MM.1S (cell line): ENCODE data around the gene NOSIP.

Experiments used
- DNase-seq: peaks from one replicate; pipeline ENCODE4 v3.0.0-alpha.2; 2015
- H2AFZ ChIP-seq: fragments of 300-600 bp; sonication (generic); 2 replicates; pipeline ENCODE4 v1.6.0; 2016; ENCODE audit warnings: antibody characterized with exemption, low read length
- H3F3A ChIP-seq: fragments of 300-600 bp; sonication (generic); 2 replicates; pipeline ENCODE4 v1.6.1; 2016; ENCODE audit warnings: mild to moderate bottlenecking, antibody characterized with exemption, low read length, moderate library complexity, mixed read lengths; ENCODE audit not compliant: insufficient read depth
- H3K27ac ChIP-seq: fragments of 300-600 bp; sonication (generic); 2 replicates; pipeline ENCODE4 v1.5.1; 2016; ENCODE audit warnings: mild to moderate bottlenecking, low read length
- H3K27me3 ChIP-seq: fragments of 300-600 bp; sonication (generic); replicated peaks from 2 replicates; pipeline ENCODE4 v1.6.0; 2016; ENCODE audit warnings: low read length; ENCODE audit not compliant: insufficient read depth
- H3K36me3 ChIP-seq: fragments of 300-600 bp; sonication (generic); replicated peaks from 2 replicates; pipeline ENCODE4 v1.6.1; 2016; ENCODE audit warnings: mild to moderate bottlenecking, low read length, mixed read lengths; ENCODE audit not compliant: insufficient read depth
- H3K4me1 ChIP-seq: fragments of 300-600 bp; sonication (generic); 2 replicates; pipeline ENCODE4 v1.6.1; 2016; ENCODE audit warnings: low read length, mixed read lengths
- H3K4me2 ChIP-seq: fragments of 300-600 bp; sonication (generic); 2 replicates; pipeline ENCODE4 v1.6.0; 2016; ENCODE audit warnings: low read depth, low read length
- H3K4me3 ChIP-seq: fragments of 300-600 bp; sonication (generic); 2 replicates; pipeline ENCODE4 v1.5.1; 2016; ENCODE audit warnings: low read length, mixed read lengths
- H3K79me2 ChIP-seq: fragments of 300-600 bp; sonication (generic); 2 replicates; pipeline ENCODE4 v1.6.1; 2016; ENCODE audit warnings: mixed run types, low read length, mixed read lengths
- H3K9ac ChIP-seq: fragments of 300-600 bp; sonication (generic); 2 replicates; pipeline ENCODE4 v1.6.1; 2016; ENCODE audit warnings: low read length, mixed read lengths
- H3K9me2 ChIP-seq: fragments of 300-600 bp; sonication (generic); replicated peaks from 2 replicates; pipeline ENCODE4 v1.6.1; 2016; ENCODE audit warnings: mild to moderate bottlenecking, low read length, mixed read lengths; ENCODE audit not compliant: insufficient read depth
- H3K9me3 ChIP-seq: fragments of 300-600 bp; sonication (generic); replicated peaks from 2 replicates; pipeline ENCODE4 v1.6.1; 2016; ENCODE audit warnings: mild to moderate bottlenecking, low read length, mixed read lengths; ENCODE audit not compliant: insufficient read depth
- H4K20me1 ChIP-seq: fragments of 300-600 bp; sonication (generic); 2 replicates; pipeline ENCODE4 v1.6.1; 2016; ENCODE audit warnings: mild to moderate bottlenecking, low read length, moderate library complexity, mixed read lengths; ENCODE audit not compliant: insufficient read depth
- CTCF ChIP-seq: fragments of 300-600 bp; sonication (generic); IDR thresholded peaks from 2 replicates; pipeline ENCODE4 v1.5.1; 2016; ENCODE audit warnings: antibody characterized with exemption, low read length, mixed read lengths
- EZH2 ChIP-seq: fragments of 300-600 bp; sonication (generic); optimal IDR thresholded peaks from 2 replicates; pipeline ENCODE3; 2017; ENCODE audit warnings: low read depth, mild to moderate bottlenecking, antibody characterized with exemption, low read length, mixed read lengths
- EZH2phosphoT487 ChIP-seq: fragments of 300-600 bp; sonication (generic); IDR thresholded peaks from 2 replicates; pipeline ENCODE4 v1.6.1; 2018; ENCODE audit warnings: antibody characterized with exemption, low read length

NOSIP gene

GRCh38 chr19:49539192-49539952, 41.0 kb downstream of the NOSIP start:
- TF ChIP-seq CTCF (no peak), EZH2 (no peak), EZH2phosphoT487 (no peak)
- no peak overlapping the region for H2AFZ ChIP-seq
- no peaks in the 10 kb centered on the region for H3K9me3 ChIP-seq
- H3K9me2 ChIP-seq, result no peaks in the 10 kb centered on the region
- H3K27ac ChIP-seq, result no peak overlapping the region
- no peaks in the 10 kb centered on the region for H3K79me2 ChIP-seq
- peaks cover 58% of the 10 kb centered on the region for H3K27me3 ChIP-seq
- no peak overlapping the region for H3K9ac ChIP-seq
- H3K36me3 ChIP-seq, result no peaks in the 10 kb centered on the region
- no peak for DNase-seq
- H3K4me3 ChIP-seq, result no peak overlapping the region
- H4K20me1 ChIP-seq, result no peaks in the 10 kb centered on the region
- no peak overlapping the region for H3K4me2 ChIP-seq
- 0 out of 2 replicates have a peak, but pooled peaks cover 11% of the 10 kb centered on the region for H3F3A ChIP-seq
- peaks cover 11% of the 10 kb centered on the region for H3K4me1 ChIP-seq

- Histone ChIP-seq H3K4me3 (no peak overlapping the region), H3F3A (0 out of 2 replicates have a peak, but pooled peaks cover 12% of the 10 kb centered on the region), H3K9me3 (no peaks in the 10 kb centered on the region), H3K79me2 (no peaks in the 10 kb centered on the region), H3K27me3 (peaks cover 52% of the 10 kb centered on the region), H3K27ac (no peak overlapping the region), H3K9ac (no peak overlapping the region), H4K20me1 (no peaks in the 10 kb centered on the region), H3K4me1 (peaks cover 13% of the 10 kb centered on the region), H3K9me2 (no peaks in the 10 kb centered on the region), H2AFZ (no peak overlapping the region), H3K4me2 (no peak overlapping the region), H3K36me3 (no peaks in the 10 kb centered on the region)
- no peak for DNase-seq
- TF ChIP-seq CTCF (no peak), EZH2phosphoT487 (no peak), EZH2 (no peak)
Measured at GRCh38 chr19:49538643-49539042, 41.7 kb downstream of the NOSIP start.

GRCh38 chr19:49536921-49537462, 43.4 kb downstream of the NOSIP start:
- peaks cover 17% of the 10 kb centered on the region for H3K4me1 ChIP-seq
- no peak overlapping the region for H3K4me3 ChIP-seq
- no peaks in the 10 kb centered on the region for H3K79me2 ChIP-seq
- no peak overlapping the region for H3K27ac ChIP-seq
- no peak overlapping the region for H3K9ac ChIP-seq
- H3K4me2 ChIP-seq, result no peak overlapping the region
- no peaks in the 10 kb centered on the region for H3K9me3 ChIP-seq
- H3K36me3 ChIP-seq, result no peaks in the 10 kb centered on the region
- H4K20me1 ChIP-seq, result no peaks in the 10 kb centered on the region
- no peaks in the 10 kb centered on the region for H3K9me2 ChIP-seq
- no peak for DNase-seq
- H2AFZ ChIP-seq, result no peak overlapping the region
- H3F3A ChIP-seq, result 0 out of 2 replicates have a peak, but pooled peaks cover 12% of the 10 kb centered on the region
- H3K27me3 ChIP-seq, result peaks cover 48% of the 10 kb centered on the region
- no peak for TF ChIP-seq EZH2
- TF ChIP-seq EZH2phosphoT487, result no peak
- no peak for TF ChIP-seq CTCF
